ENCODE results near the gene RASGRP2. TPM values are rescaled to one million over a fixed set of nuclear protein-coding genes. Genes with fewer than 3 reads are reported as not detected.

The RASGRP2 gene
- total RNA-seq, 2 experiments from 2014 or later = 7.5 to 8.2 TPM

DNA sequence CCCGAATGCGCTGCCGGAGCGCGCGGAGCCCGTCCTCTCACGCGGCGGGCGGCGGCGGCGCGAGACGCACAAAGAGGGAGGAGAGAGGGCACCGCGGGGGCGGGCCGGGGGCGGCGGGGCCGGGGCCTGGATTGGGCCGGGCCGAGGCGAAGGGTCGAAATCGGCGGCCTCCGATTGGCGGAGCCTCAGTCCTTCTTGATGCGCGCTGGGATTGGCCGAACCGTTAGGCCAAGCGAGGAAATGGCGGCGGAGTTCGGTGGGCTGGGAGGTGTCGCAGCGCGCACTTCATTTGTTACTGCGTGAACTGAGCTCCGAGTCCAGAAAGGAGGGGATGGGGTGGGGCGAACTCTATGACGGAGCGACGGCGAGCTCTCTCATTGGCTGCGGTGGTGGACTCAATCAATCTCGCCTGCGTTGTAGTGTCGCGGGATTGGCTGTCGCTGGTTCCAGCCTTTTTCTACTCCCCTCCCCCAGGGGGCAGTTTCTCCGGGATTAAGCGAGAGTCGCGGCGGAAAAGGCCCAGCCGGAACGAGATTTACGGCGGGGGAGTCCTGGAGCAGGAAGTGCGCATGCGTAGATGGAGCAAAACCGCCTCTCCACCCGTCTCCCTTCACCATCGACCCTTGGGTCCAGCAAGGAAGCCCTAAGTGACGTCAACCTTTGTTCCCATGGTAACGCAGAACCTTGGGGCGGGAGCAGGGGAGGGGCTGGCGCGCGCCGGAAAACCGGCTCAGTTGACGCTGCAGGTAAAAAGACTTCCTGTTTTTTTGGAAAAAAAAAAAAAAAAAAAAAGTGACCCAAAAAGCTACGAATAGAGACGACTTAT lies 34.7 kb upstream of the RASGRP2 start, which contains the start of gene SF1:
TSS of gene SF1 (minus strand) at position 70 of the 826 bp plus-strand sequence. CDS start 150 bp downstream, outside the sequence.
- Mint-ChIP-seq H3K9me3 (no peaks in the 10 kb centered on the region), H3K36me3 (peaks cover 38% of the 10 kb centered on the region), H3K4me1 (ENCODE audit: low read depth) (peaks cover 58% of the 10 kb centered on the region), H3K27ac (peak within 1 kb of the TSS; percentile 99), H3K27me3 (no peaks in the 10 kb centered on the region), H3K4me3 (peak within 1 kb of the TSS; percentile 91)
- POLR2A ChIA-PET = interaction anchor here (0.6 to 1.9 kb wide), 20 partner anchors 10 to 1946 kb away, joined by 3 to 8 read pairs (median 3); partner anchors contain the start of genes MAP4K2, MEN1, RASGRP2 and SAC3D1
- CTCF ChIA-PET = interaction anchor here (0.8 to 1.5 kb wide), 6 partner anchors 11 to 109 kb away, joined by 3 to 8 read pairs (median 3); partner anchors contain the start of gene MAP4K2
- intact Hi-C loops (cut with micrococcal nuclease) = loop anchor here (1.0 to 10.0 kb wide), 5 partner anchors 24 to 464 kb away; partner anchors contain the start of genes MAP4K2, MEN1, PRDX5 and SAC3D1
- DNase-seq = peak; percentile 100

DNA sequence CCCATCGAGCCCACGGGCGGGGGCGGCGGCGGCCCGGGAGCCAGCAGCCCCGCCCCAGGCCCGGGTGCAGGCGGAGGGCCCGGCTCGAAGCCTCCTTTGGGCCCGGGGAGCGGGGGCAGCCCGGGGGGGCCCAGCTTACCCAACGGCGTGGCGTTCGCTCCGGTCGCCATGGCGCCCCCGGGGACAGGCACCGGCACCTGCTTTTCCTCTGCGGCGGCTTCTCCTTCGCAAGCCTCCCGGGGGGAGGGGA lies 34.2 kb upstream of the RASGRP2 start:
- Mint-ChIP-seq H3K27ac (peak overlapping the region; percentile 99), H3K4me3 (peak overlapping the region; percentile 91), H3K27me3 (no peaks in the 10 kb centered on the region), H3K9me3 (no peaks in the 10 kb centered on the region), H3K4me1 (ENCODE audit: low read depth) (peaks cover 63% of the 10 kb centered on the region), H3K36me3 (peaks cover 43% of the 10 kb centered on the region)
- ChIA-PET CTCF (interaction anchor here (0.8 to 1.1 kb wide), 3 partner anchors 16 to 110 kb away, joined by 3 to 5 read pairs (median 3); partner anchors contain the start of gene MAP4K2), POLR2A (interaction anchor here (0.9 to 1.9 kb wide), 8 partner anchors 10 to 339 kb away, joined by 3 to 8 read pairs (median 4); partner anchors contain the start of genes MEN1, SAC3D1 and ZNHIT2)
- no peak for DNase-seq
- intact Hi-C loops (cut with micrococcal nuclease) = loop anchor here (1.0 to 10.0 kb wide), 5 partner anchors 25 to 463 kb away; partner anchors contain the start of genes MAP4K2, MEN1, PRDX5 and SAC3D1

DNA sequence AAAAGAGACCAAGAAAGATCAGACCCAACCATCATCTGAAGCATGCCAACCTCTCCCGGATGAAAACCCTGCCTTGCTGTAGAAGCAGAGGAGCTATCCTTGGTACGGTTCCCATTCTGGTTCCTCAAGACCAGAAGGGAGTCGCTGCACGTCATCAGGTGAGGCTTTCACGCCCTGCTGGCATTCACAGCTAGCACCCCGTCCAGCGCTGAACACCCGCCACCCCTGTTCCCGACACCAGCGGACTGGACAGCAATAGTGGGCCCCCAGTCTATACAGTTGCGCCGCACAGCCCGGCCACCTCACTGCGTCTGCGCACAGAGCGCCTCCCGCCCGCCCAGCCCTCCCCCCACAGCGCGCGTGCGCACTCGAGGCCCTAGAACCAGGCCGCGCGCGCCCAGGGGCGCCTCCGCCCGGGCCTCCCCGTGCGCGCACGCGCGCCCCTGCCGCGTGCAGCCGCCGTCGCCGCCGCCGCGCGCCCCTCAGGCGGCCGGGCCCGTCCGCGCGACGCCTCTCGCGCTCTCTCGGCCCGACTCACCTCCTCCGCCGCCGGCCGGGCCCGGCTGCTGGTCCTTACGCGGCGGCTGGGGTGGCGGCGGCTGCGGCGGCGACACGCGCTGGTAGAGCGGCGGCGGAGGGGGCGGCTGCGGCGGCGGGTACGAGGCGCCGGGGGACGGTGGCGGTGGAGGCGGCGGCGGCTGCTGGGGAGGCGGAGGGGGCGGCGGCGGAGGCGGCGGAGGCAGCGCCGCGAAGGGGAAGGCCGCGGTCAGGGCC lies 33.7 kb upstream of the RASGRP2 start:
- Mint-ChIP-seq H3K4me1 (ENCODE audit: low read depth) (peaks cover 68% of the 10 kb centered on the region), H3K27me3 (no peaks in the 10 kb centered on the region), H3K27ac (peak overlapping the region; percentile 89), H3K36me3 (peaks cover 48% of the 10 kb centered on the region), H3K9me3 (no peaks in the 10 kb centered on the region), H3K4me3 (peak overlapping the region; percentile 90)
- intact Hi-C loops (cut with micrococcal nuclease) = loop anchor here (1.0 to 10.0 kb wide), 5 partner anchors 25 to 463 kb away; partner anchors contain the start of genes MAP4K2, MEN1, PRDX5 and SAC3D1
- ChIA-PET POLR2A (interaction anchor here (0.6 to 1.9 kb wide), 8 partner anchors 9 to 485 kb away, joined by 3 to 8 read pairs (median 4); partner anchors contain the start of gene MEN1), CTCF (interaction anchor here (0.8 to 2.4 kb wide), 4 partner anchors 10 to 89 kb away, joined by 3 to 13 read pairs (median 5); no protein-coding TSS in a partner anchor)
- peak; percentile 85 for DNase-seq

DNA sequence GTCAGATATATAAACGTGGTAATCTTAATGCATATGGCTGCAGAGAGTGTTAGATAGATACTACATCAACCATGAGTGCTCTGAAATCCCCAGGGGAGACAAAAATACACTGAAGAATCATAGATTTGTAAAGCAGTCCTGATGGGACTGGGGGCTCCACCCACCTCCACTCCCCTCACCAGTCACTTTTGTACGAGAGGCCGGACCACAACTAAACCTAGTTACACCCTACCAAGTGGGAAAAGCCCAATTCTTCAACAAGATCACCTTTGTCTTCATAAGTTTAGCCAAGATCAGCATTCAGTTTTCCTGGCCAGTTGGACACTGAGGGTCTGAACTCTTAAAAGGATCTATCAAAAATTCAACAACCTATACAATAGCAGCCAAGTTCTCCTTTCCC lies 32.9 kb upstream of the RASGRP2 start:
- peak overlapping the region; percentile 90 for H3K4me3 Mint-ChIP-seq
- H3K27me3 Mint-ChIP-seq = no peaks in the 10 kb centered on the region
- CTCF ChIA-PET = interaction anchor here (0.8 to 2.4 kb wide), 6 partner anchors 9 to 88 kb away, joined by 3 to 13 read pairs (median 3); no protein-coding TSS in a partner anchor
- peaks cover 76% of the 10 kb centered on the region for H3K4me1 Mint-ChIP-seq (ENCODE audit: low read depth)
- DNase-seq = no peak
- H3K36me3 Mint-ChIP-seq = peaks cover 56% of the 10 kb centered on the region
- peak overlapping the region; percentile 89 for H3K27ac Mint-ChIP-seq
- H3K9me3 Mint-ChIP-seq = no peaks in the 10 kb centered on the region
- intact Hi-C loops (cut with micrococcal nuclease) = loop anchor here (10.0 kb wide), 1 partner anchor 462 kb away; the partner anchor contains the start of genes PRDX5 and TRMT112
- POLR2A ChIA-PET = interaction anchor here (0.9 to 1.1 kb wide), 3 partner anchors 16 to 484 kb away, joined by 3 to 4 read pairs (median 4); no protein-coding TSS in a partner anchor

DNA sequence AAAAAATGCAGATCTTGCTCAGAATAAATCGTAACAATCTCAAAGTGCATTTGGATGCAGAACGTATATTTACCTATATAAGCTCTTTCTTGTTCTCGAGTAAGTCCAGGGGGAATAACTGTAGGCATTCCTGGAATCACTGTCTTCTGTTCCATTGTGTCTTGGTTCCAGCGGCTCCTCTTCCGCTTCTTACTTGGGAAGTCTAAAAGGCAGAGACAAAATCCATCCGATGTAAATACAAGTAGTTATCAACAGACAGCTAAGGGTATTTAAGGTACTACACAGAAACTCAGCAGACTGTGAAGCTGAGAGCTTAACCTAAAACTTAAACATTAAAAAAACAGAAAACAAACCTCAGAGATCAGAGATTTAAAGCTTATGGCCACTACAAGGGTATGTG lies 32.5 kb upstream of the RASGRP2 start:
- ChIA-PET CTCF (interaction anchor here (1.0 to 2.4 kb wide), 6 partner anchors 9 to 34 kb away, joined by 3 to 13 read pairs (median 6); no protein-coding TSS in a partner anchor), POLR2A (interaction anchor here (1.2 kb wide), 1 partner anchor 12 kb away, joined by 5 read pairs; no protein-coding TSS in a partner anchor)
- intact Hi-C loops (cut with micrococcal nuclease) = loop anchor here (10.0 kb wide), 1 partner anchor 462 kb away; the partner anchor contains the start of genes PRDX5 and TRMT112
- Mint-ChIP-seq H3K9me3 (no peaks in the 10 kb centered on the region), H3K27me3 (no peaks in the 10 kb centered on the region), H3K27ac (peak overlapping the region; percentile 89), H3K4me3 (peak overlapping the region; percentile 90), H3K36me3 (peaks cover 60% of the 10 kb centered on the region), H3K4me1 (ENCODE audit: low read depth) (peaks cover 80% of the 10 kb centered on the region)
- DNase-seq = no peak

DNA sequence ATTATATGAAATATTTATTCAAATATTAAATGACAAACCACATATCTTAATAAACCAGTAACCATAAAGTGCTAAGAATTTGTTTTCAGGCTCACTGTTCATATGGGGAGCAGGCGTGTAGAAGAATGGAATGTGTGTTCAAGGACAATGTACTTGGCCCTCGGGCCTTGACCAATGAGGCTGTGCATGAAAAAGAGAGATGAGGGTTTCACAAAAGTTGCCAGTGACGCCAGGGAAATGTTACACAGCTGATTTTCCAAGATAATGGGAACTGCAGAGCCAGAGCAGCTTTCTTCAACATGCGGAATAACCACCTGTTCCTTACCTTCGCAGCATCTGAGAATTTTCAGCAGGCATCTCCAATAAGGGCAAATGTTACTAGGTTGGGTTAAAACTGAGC lies 30.2 kb upstream of the RASGRP2 start:
- ChIA-PET POLR2A (interaction anchor here (1.2 to 1.5 kb wide), 2 partner anchors 11 to 13 kb away, joined by 3 read pairs; no protein-coding TSS in a partner anchor), CTCF (interaction anchor here (1.6 kb wide), 1 partner anchor 114 kb away, joined by 3 read pairs; no protein-coding TSS in a partner anchor)

DNA sequence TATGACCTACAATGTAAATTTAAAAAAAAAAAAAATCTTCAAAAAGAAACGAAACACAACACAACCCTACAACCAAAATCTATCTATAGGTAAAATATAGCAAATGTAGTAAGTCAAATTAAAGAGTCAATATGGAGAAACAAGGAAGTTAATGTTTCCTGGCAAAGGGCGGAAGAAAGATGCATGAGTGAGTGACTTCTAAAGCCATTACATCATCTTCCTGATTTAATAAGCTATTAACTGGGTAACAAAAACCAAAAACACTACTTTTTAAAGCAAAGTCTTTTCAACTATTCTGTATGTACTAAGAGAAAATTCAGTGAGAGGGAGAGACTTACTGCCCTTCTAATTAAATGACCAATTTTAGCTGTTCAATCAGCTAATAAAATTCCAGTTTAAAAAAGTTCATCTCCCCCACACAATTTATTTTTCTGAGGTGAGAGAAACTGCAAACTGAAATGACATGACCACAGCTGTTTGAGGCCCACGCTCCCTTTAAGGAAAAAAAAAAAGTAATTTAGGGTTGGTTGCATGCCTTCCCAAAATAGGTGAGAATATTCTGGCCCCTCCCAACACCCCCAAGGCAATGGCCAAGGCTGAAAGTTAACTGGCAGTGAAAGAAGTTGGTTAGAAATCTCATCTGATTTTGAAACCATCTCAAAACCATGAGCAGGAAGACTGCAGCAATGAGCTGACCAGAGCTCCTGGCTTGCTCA lies 28.5 kb upstream of the RASGRP2 start:
- ChIA-PET POLR2A (interaction anchor here (0.6 to 1.6 kb wide), 4 partner anchors 9 to 566 kb away, joined by 3 to 9 read pairs (median 3); partner anchors contain the start of gene PYGM), CTCF (interaction anchor here (1.1 to 2.1 kb wide), 4 partner anchors 12 to 468 kb away, joined by 3 to 5 read pairs (median 4); partner anchors contain the start of genes ESRRA and RASGRP2)
- Mint-ChIP-seq H3K27me3 (no peaks in the 10 kb centered on the region), H3K36me3 (peaks cover 92% of the 10 kb centered on the region), H3K9me3 (no peaks in the 10 kb centered on the region), H3K4me3 (peak overlapping the region; percentile 16), H3K4me1 (ENCODE audit: low read depth) (peaks cover 90% of the 10 kb centered on the region), H3K27ac (peak overlapping the region; percentile 65)
- intact Hi-C loops (cut with micrococcal nuclease) = loop anchor here (10.0 kb wide), 1 partner anchor 458 kb away; the partner anchor contains the start of genes PRDX5 and TRMT112
- no peak for DNase-seq

More for the DNA sequence above, 30.2 kb upstream of the RASGRP2 start:
- no peak for DNase-seq
- Mint-ChIP-seq H3K4me3 (no peak overlapping the region), H3K9me3 (no peaks in the 10 kb centered on the region), H3K4me1 (ENCODE audit: low read depth) (peaks cover 75% of the 10 kb centered on the region), H3K36me3 (peaks cover 78% of the 10 kb centered on the region), H3K27me3 (no peaks in the 10 kb centered on the region), H3K27ac (peak overlapping the region; percentile 70)
- intact Hi-C loops (cut with micrococcal nuclease) = loop anchor here (10.0 kb wide), 1 partner anchor 459 kb away; the partner anchor contains the start of genes PRDX5 and TRMT112

DNA sequence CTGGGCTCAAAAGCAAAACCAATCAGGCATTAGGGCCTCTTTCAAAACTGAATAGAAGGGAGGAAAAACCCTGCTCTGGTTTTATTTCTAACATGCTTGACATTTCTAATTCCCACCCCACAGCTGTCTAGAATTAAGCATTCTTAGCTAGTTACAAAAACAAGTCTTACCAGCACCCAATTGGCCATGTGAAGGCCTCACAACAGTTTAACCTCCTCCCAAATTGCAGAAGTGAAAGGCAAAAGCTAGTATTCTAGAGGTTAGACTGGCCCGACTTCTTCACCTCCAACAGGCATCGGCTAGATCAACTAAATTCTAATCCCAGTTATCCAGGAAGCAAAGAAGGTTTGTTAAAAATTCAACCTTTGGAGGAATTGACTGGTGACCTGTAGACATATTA lies 27.9 kb upstream of the RASGRP2 start:
- Mint-ChIP-seq H3K27me3 (no peaks in the 10 kb centered on the region), H3K4me3 (no peak overlapping the region), H3K4me1 (ENCODE audit: low read depth) (peaks cover 90% of the 10 kb centered on the region), H3K36me3 (peaks cover 91% of the 10 kb centered on the region), H3K27ac (peak overlapping the region; percentile 65), H3K9me3 (no peaks in the 10 kb centered on the region)
- DNase-seq = no peak
- intact Hi-C loops (cut with micrococcal nuclease) = loop anchor here (10.0 kb wide), 1 partner anchor 457 kb away; the partner anchor contains the start of genes PRDX5 and TRMT112
- ChIA-PET CTCF (interaction anchor here (1.1 to 2.1 kb wide), 3 partner anchors 28 to 467 kb away, joined by 3 to 5 read pairs (median 5); partner anchors contain the start of genes ESRRA and RASGRP2), POLR2A (interaction anchor here (1.5 to 1.6 kb wide), 2 partner anchors 8 to 12 kb away, joined by 3 to 9 read pairs; partner anchors contain the start of gene PYGM)

DNA sequence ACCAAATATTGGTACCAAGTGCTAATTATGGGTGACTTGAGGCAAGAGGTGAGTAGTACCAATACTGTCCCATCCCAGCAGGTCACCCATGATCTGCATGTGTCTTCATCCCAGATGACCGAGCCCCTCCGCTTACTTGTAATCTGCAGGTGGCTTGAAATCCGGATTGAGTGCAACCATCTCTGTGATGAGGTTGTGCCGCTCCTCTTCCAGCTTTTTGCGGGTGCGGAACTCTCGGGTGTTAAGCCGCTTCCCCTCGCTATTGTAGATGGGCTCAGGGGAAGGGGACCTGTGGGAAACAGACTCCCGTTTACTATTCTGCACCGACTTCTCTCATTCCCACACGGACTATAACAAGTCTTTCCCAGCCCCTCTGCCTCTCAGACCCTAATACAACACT lies 26.2 kb upstream of the RASGRP2 start:
- Mint-ChIP-seq H3K9me3 (no peaks in the 10 kb centered on the region), H3K27ac (no peak overlapping the region), H3K4me1 (ENCODE audit: low read depth) (peaks cover 86% of the 10 kb centered on the region), H3K27me3 (no peaks in the 10 kb centered on the region), H3K4me3 (no peak overlapping the region), H3K36me3 (peaks cover 85% of the 10 kb centered on the region)
- ChIA-PET CTCF (interaction anchor here (1.4 kb wide), 1 partner anchor 26 kb away, joined by 4 read pairs; the partner anchor contains the start of gene RASGRP2), POLR2A (no interaction called here)
- intact Hi-C loops (cut with micrococcal nuclease) = loop anchor here (10.0 kb wide), 1 partner anchor 455 kb away; the partner anchor contains the start of genes PRDX5 and TRMT112
- no peak for DNase-seq

DNA sequence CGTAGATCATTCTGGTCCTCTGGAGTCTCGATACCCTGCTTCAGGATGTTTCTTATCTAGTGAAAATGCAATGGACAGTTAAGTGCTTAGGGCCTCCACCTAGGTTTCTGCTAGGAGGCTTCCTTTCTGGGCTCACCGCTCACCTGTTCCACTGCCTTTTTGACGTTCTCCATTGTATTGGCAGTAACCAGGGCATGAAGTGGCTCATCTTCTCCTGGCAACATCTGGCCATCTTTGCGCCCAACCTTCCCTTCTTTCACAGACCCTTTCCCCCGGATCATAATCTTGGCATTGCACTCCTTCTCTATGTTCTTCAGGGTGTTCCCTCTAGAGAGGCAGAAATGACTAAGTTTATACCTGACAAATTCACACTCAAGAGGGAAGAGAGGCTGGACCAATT lies 25.3 kb upstream of the RASGRP2 start:
- intact Hi-C loops (cut with micrococcal nuclease) = no loop called here
- H3K27me3 Mint-ChIP-seq = no peaks in the 10 kb centered on the region
- peak overlapping the region; percentile 5 for H3K27ac Mint-ChIP-seq
- DNase-seq = no peak
- H3K36me3 Mint-ChIP-seq = peaks cover 88% of the 10 kb centered on the region
- ChIA-PET POLR2A (interaction anchor here (2.1 kb wide), 1 partner anchor 10 kb away, joined by 8 read pairs; the partner anchor contains the start of gene SF1), CTCF (interaction anchor here (2.4 kb wide), 1 partner anchor 80 kb away, joined by 8 read pairs; no protein-coding TSS in a partner anchor)
- peaks cover 86% of the 10 kb centered on the region for H3K4me1 Mint-ChIP-seq (ENCODE audit: low read depth)
- H3K4me3 Mint-ChIP-seq = no peak overlapping the region
- H3K9me3 Mint-ChIP-seq = no peaks in the 10 kb centered on the region

Measured in activated CD4-positive, alpha-beta memory T cell treated with anti-CD3 and anti-CD28 coated beads for 36 hours (primary cell).